Non-pigmented ciliary epithelial cell (primary cell): Measurements from ENCODE around the gene ING1.
A peak's percentile ranks its signal among the peaks of the same experiment; 100 is the strongest.
"Not testable (repeated sequence)": the region's sequence is repeated elsewhere in the genome, so short reads cannot be mapped to it uniquely, and the experiment has no call there.

Experiments
- DNase-seq: peaks from one replicate; pipeline ENCODE4 v3.0.0-alpha.2; 2010; ENCODE audit warnings: low read depth

ING1 gene

GRCh38 chr13:110715395-110716246, 2.1 kb downstream of the ING1 start:
- DNase-seq = peak; percentile 99

DNA sequence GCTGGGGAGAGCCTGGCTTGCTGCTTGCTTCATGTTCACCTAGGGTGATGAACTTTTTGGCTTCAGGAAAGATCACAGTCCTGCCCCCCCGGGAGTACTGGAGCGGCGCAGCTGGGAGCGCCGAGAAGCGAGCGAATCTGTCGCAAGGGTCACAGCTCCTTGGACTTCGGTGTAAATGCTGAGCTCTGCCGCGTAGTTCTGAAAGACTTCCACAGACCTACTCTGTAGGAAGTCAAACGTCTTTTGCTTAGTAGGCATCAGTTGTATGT, 2.7 kb downstream of the ING1 start:
- no peak for DNase-seq

GRCh38 chr13:110719036-110719710, 5.7 kb downstream of the ING1 start:
- DNase-seq = no peak

DNA sequence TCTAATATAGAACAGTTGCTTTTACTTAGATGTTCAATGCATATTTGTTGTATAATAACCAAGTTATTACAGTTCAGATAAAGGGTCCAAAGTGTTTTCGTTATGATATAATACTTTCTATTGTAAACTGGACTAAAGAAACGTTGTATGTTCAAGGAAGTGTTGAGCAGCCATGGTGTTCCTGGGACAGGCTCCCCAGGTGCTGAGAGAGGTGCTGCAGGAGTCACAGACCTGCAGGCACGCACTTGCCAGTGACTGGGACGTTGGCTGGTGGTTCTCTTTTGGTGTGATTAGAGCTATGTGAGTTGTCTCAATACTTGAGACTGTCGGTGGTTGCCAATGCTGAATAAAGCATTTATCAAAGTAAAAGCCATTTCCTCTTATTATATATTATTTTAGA, 9.5 kb downstream of the ING1 start:
- DNase-seq = no peak

DNA sequence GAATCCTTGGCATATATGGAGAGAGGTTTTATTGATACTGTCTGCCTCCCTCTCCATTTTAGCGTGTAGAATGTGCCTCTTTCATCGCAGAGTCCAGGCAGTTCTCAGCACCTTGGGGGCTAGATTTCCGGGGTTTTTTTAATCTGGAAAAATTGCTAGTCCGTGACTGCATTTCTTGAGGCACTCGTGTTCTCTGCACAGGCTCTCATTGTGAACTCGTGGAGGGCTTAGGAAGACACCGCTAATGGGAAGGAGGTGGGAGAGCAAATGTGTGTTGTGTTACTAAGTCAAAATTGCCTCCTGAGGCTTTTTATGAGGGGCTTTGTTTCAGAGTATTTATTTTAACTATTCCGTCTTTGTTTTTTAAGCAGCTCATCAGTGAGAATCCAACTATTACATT, 10.1 kb downstream of the ING1 start:
- no peak for DNase-seq

DNA sequence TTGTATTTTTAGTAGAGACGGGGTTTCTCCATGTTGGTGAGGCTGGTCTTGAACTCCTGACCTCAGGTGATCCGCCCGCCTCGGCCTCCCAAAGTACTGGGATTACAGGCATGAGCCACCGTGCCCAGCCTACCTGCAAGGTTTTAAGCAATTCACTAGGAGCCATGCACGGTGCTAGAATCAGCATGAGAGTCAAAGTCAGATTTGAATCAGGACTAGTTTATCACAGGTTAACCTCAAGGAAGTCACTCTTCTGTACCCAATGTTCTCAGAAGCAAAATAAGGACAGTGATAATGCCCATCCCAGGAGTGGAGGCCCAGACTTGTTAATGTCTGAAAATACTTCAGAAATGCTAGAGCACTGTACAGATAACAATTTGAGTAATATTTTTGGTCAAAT, 12.7 kb downstream of the ING1 start:
- not testable (repeated sequence) for DNase-seq

DNA sequence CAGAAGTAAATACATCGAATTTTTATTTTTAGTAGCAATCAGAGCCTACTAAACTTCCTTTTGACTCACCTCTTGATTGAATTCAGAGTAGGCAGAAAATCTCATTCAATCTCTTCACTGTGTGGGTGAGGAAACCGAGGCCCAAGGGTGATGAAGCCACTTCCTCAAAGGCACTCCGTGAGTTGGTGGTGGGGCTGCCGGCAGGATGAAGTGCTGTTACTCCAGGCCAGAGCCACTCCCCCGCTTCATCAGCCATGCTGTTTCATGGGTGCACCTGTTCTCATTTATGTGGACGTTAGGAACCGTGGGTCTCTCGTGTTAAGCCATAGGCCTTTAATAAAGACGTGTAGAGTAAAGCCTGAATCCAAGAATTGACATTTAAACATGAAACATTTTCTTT, 13.2 kb downstream of the ING1 start:
- DNase-seq = no peak

DNA sequence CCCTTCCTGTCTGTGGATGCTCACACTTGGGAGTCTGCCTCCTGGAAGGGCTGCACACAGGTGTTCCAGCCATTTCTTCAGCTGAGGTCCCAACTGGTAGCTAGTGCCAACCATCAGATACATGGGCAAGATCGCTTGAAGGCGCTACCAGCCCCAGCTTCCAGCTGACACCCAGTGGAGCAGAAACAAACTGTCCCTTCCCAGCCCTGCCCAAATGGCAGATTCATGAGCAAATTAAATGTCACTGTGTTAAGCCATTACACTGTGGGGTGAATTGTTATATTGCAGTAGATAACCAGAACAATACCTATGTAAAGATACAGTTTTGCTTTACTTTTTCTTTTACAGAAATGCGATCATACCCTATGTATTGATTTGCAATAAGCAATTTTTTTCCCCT, 17.6 kb downstream of the ING1 start:
- no peak for DNase-seq

DNA sequence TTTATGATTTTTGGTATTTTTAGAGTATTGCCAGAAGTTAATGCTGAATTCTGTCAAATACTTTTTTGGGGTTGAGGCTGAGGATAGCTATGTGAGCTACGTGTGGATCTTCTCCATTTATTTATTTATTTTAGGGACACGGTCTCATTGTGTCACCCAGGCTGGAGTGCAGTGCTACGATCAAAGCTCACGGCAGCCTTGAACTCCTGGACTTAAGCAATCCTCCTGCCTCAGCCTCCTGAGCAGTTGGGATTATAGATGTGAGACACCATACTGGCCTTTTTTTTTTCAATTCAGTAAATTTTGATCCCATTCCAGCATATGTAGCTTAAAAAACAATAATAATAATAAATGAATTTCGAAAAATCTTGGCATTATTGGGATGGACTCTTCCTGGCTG, 21.1 kb downstream of the ING1 start:
- no peak for DNase-seq

DNA sequence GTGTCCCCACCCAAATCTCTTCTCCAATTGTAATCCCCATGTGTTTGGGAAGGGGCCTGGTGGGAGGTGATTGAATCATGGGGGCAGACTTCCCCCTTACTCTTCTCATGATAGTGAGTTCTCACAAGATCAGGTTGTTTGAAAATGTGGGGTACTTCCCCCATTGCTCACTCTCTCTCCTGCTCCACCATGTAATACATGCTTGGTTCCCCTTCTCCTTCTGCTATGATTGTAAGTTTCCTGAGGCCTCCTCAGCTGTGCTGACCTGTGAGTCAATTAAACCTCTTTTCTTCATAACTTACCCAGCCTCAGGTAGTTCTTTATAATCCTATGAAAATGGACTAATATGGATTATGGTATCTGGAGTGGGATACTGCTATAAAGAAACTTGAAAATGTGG, 24.1 kb downstream of the ING1 start:
- no peak for DNase-seq

DNA sequence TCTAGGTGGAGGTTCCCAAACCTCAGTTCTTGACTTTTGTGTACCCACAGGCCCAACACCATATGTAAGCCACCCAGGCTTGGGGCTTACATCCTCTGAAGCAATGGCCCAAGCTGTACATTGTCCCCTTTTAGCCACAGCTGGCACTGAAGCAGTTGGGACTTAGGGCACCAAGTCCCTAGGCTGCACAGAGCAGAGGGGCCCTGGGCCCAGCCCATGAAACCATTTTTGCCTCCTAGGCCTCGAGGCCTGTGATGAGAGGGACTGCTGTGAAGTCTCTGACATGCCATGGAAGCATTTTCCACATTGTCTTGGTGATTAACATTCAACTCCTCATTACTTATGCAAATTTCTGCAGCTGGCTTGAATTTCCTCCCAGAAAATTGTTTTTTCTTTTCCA, 30.2 kb downstream of the ING1 start:
- no peak for DNase-seq

DNA sequence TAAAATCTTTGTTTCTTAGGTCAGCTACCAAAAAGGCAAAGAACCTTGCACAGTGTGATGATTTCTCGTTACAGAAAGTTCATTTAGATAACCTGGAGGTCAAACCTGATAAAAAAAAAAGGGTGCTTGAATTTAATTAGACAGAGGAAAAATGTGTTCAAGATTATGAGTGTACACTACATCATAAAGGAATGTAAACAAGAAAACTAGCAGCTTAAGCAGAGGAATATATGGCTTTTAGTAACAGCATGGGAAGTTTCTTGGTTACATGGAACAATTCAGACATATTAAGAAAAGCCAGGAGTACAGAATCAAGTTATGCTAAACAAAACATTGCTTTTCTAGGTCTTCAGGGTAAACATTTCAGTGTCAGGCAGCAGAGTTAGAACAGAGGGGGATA, 32.9 kb downstream of the ING1 start:
- no peak for DNase-seq

GRCh38 chr13:110748271-110748670, 34.8 kb downstream of the ING1 start:
- DNase-seq = no peak

- DNase-seq = peak; percentile 72
Observed at GRCh38 chr13:110756219-110756631, 42.7 kb downstream of the ING1 start.

DNA sequence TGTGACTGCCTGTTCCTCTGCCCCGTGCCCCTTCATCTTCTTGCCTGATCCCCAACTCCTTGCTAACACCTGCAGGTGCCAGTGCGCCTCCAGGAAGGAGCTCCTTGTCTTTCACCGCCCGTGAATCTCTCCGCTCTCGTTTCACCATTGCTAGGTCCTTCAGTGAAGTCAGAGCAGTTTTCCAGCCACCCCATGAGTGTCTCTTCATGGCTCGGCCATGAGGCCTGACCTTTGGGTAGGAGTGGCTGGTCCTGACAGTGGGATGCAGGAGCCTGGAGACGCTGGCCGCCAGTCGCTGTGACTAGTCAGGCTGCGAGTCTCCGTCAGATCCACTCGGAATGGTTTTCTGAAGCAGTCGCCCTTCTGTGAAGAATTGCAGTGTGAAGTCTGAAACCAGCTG, 43.8 kb downstream of the ING1 start:
- no peak for DNase-seq

DNA sequence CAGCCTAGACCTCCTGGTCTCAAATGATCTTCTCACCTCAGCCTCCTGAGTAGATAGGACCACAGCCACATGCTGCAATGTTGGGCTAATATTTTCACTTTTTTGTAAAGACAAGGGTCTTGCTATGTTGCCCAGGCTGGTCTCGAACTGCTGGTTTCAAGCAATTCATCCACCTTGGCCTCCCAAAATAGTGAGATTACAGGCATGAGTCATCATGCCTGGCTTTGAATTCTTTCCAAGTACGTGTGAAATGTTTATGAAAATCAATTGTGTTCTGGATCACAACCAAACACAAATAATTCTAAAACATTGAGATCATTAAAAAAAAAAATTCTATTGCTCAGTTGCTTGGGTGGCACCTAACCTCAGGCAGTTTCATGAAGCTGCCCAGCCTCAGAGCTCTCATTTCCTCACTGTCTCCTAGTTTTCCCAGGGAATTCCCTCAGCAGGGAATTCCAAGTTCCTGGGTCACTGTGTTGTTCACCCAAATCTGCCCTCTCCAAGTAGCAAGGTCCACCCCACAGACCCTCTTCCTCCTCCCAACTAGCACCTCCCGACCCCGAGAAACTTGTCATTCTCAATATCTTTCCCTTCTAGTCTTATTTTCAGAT, 44.8 kb downstream of the ING1 start:
- DNase-seq = no peak

DNA sequence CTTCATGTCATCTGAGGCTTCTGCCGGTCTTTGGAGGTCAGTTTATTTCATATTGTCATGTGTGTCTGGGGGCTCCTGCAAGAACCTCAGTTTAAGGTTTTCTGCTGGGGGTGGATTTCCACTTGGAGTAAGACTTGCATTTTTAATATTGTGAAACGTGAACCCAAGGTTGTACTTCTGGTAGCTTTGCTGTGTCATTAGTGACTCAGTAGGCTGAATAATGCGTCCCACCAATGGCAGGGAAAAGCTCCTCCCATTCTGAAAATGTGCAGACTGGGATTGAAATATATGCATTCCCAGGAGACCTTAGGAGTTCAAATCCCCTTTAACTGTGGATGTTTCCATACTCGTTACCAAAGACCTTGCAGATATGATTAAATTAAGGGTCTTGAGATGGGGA, 46.2 kb downstream of the ING1 start:
- DNase-seq = peak; percentile 20

GRCh38 chr13:110760611-110761010, 47.1 kb downstream of the ING1 start:
- DNase-seq = no peak

DNA sequence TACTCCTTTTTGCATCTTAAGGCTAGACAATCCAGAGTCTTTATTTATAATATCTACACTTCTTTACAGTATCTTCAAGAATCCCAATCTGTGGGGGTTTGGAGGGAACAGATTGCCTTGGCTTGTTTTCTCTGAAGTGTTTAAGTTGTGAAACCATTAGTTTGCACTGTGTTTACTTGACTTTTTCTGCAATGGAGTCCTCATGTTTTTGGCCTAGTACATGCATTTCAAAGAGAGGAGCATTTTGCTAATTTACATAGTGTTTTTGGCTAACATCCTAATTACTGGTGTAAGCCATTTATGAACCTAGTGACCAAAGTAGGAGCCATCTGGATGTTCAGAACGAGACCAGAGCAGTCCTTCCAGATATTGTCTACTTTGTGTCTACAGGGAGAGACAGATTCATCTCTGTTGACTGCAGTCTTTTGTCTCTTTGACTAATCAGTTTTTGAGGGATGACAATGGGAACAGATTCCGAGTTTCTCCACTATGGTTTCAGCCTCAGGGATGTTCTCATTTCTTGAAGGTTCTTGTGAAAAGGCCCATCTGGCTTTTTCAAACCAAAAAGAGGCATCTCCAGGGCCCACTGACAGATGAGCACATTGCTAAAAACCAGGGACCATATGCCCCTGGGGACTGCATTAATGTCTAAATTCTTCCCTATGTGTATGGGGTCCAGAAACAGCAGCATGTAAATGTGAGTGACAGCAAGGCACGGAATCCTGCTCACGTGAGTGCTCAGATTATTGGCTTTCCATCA, 53.4 kb downstream of the ING1 start:
- DNase-seq = no peak

GRCh38 chr13:110767476-110767875, 54.0 kb downstream of the ING1 start:
- no peak for DNase-seq

GRCh38 chr13:110769097-110769496, 55.6 kb downstream of the ING1 start:
- no peak for DNase-seq

DNA sequence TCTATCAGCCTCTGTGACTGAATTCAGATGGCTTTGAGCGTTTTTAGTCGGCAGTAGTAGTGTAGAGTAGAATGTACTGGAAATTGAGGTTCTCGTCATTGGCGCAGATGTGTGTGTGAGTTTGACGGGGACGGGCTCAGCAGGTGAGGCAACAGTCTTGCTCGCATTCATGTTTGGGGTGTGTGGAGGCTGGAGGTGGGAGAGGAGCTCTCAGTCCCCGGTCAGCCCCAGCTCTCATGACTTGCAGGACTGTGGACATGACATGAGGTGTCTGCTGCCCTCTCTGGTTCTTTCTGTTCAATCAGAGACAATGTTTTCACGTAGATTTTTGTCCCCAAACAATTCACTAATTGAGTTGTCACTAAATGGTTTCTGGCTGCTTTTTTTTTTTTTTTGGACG, 57.2 kb downstream of the ING1 start:
- DNase-seq = no peak

GRCh38 chr13:110771194-110771593, 57.7 kb downstream of the ING1 start:
- DNase-seq = no peak
